NB4 (cell line): ENCODE measurements around the gene WDR19.
"Not testable (repeated sequence)": the region's sequence is repeated elsewhere in the genome, so short reads cannot be mapped to it uniquely, and the experiment has no call there.

Experiments
- DNase-seq: peaks from one replicate; pipeline ENCODE4 v3.0.0; 2010; ENCODE audit warnings: low read depth
- H3K4me3 ChIP-seq: one replicate; pipeline ENCODE4 v1.5.1; 2011; ENCODE audit warnings: mild to moderate bottlenecking, low read depth, low read length, moderate library complexity
- CTCF ChIP-seq: IDR thresholded peaks from one replicate; pipeline ENCODE4 v1.5.1; 2012; ENCODE audit warnings: low read depth, low read length
- MAX ChIP-seq: IDR thresholded peaks from 2 replicates; pipeline ENCODE4 v1.6.1; 2011; ENCODE audit warnings: low read depth, low read length
- MYC ChIP-seq: IDR thresholded peaks from 2 replicates; pipeline ENCODE4 v1.6.1; 2011; ENCODE audit warnings: low read depth, low read length
- POLR2A ChIP-seq: IDR thresholded peaks from 2 replicates; pipeline ENCODE4 v1.6.1; 2011; ENCODE audit warnings: mild to moderate bottlenecking; ENCODE audit not compliant: insufficient read length; ENCODE audit errors: extremely low read depth

The WDR19 gene

GRCh38 chr4:39181905-39182638, at the start of gene WDR19:
TSS of gene WDR19 (plus strand) at chr4:39182529. CDS start at chr4:39182558, 29 bp downstream.
- TF ChIP-seq MAX (peak; percentile 81), MYC (peak; percentile 78), POLR2A (peak; percentile 41), CTCF (peak; percentile 65)
- H3K4me3 ChIP-seq = peak within 1 kb of the TSS; percentile 85
- peak; percentile 100 for DNase-seq

GRCh38 chr4:39133623-39134022, 48.7 kb upstream of the WDR19 start:
- TF ChIP-seq POLR2A (no peak), CTCF (no peak), MAX (no peak), MYC (no peak)
- DNase-seq = no peak
- H3K4me3 ChIP-seq = no peak overlapping the region

- no peak for TF ChIP-seq CTCF
- no peak for TF ChIP-seq POLR2A
- TF ChIP-seq MYC = no peak
- TF ChIP-seq MAX = no peak
- no peak overlapping the region for H3K4me3 ChIP-seq
- no peak for DNase-seq
Measured at GRCh38 chr4:39134683-39135306, 47.5 kb upstream of the WDR19 start.

- not testable (repeated sequence) for DNase-seq, H3K4me3 ChIP-seq
Measured at GRCh38 chr4:39138227-39138626, 44.1 kb upstream of the WDR19 start.

- DNase-seq = no peak
- TF ChIP-seq MYC (no peak), MAX (no peak), CTCF (no peak), POLR2A (no peak)
- H3K4me3 ChIP-seq = no peak overlapping the region
Measured at GRCh38 chr4:39146211-39146610, 36.1 kb upstream of the WDR19 start.

GRCh38 chr4:39154009-39154408, 28.3 kb upstream of the WDR19 start:
- no peak overlapping the region for H3K4me3 ChIP-seq
- TF ChIP-seq CTCF (no peak), POLR2A (no peak), MYC (no peak), MAX (no peak)
- no peak for DNase-seq
